ENCODE data around the gene NUDT22.

The NUDT22 gene

DNA sequence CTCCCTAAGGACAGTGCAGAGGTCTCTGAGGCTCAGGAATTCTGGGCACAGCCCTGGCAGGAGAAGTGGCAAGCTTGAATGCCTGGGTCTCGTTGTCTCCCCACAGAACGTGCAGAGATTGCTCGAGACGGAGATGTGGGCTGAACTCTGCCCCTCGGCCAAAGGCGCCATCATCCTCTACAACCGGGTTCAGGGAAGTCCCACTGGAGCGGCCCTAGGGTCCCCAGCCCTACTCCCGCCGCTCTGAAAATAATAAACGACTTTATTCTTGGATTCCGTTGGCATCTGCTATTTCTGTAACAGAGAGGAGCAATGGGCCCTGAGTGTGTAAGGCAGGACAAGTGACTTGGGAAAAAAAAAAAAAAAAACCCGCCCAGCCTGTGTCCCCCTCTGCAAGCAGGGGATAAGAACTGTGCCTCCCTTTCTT is 3.7 kb downstream of the NUDT22 start:
- DNase-seq, result no peak

DNA sequence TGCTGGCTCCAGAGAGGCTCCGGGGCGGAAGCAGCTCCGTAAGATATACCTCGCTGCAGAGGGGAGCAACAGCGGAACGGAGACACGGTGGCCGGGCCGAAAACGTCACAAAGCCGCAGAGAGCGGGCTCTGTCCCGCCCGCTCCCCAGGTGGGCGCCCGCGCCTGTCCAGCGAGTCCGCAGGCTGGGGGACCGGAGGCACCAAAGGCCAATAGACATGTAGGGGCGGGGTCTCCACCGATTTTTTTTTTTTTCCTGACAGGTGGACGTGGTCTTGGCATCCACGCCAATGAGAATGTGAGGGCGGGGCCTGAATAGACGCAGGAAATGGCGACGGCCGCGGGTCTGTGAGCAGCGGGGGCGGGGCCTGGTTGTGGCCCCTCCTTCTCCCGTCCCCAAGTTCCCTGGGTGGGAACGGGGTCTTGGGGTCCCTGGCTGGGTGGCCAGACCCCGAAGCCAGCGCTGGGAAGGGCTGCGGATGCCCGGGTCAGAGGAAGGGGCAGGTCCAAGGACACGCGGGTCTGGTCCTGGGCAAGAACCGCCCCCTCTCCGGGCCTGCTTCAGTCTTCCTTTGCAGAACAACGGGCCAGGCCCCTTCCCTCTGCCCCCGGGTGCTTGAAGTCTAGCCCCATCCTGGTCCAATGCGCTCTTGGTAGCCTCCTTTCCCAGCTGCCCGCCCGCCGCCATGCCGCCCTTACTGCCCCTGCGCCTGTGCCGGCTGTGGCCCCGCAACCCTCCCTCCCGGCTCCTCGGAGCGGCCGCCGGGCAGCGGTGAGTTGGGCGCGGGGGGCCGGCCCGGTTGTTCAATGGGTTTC is 4.3 kb downstream of the NUDT22 start, which contains the start of gene DNAJC4:
DNAJC4 (plus strand) TSS at position 378 of the 814 bp plus-strand sequence; CDS start at position 685, 307 bp downstream.
- peak; percentile 96 for DNase-seq

DNA sequence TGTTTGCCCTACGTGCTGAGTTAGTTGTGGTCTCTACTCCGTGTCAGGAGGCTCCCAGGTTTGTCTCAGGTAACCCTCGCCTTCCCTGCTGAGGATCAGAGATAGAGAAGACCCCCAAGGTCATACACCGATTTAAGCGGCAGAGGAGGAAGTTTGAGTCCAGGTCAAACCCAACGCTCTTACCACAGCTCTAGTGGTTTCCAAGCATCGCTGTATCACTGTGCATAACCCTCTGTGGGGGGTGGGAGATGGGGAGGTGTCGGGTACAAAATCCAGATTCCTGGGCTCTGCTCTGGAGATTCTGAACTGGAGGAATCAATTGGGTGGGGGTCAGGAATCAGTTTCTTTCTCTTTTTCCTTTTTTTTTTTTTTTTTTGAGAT is 4.9 kb downstream of the NUDT22 start:
- no peak for DNase-seq

DNA sequence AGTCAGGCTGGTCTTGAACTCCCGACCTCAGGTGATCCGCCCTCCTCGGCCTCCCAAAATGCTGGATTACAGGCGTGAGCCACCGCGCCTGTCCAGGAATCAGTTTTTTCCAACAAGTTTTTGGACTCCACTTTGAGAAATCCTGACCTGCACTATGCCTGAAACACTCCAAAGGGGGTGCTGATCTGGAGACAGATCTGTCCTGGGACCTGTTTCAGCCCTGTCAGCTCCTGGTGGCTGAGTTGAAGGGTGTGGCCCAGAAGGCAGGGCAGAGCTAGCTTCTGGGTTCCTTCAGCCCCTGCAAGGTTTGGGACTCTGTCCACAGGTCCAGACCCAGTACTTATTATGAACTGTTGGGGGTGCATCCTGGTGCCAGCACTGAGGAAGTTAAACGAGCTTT is 5.5 kb downstream of the NUDT22 start:
- no peak for DNase-seq

DNA sequence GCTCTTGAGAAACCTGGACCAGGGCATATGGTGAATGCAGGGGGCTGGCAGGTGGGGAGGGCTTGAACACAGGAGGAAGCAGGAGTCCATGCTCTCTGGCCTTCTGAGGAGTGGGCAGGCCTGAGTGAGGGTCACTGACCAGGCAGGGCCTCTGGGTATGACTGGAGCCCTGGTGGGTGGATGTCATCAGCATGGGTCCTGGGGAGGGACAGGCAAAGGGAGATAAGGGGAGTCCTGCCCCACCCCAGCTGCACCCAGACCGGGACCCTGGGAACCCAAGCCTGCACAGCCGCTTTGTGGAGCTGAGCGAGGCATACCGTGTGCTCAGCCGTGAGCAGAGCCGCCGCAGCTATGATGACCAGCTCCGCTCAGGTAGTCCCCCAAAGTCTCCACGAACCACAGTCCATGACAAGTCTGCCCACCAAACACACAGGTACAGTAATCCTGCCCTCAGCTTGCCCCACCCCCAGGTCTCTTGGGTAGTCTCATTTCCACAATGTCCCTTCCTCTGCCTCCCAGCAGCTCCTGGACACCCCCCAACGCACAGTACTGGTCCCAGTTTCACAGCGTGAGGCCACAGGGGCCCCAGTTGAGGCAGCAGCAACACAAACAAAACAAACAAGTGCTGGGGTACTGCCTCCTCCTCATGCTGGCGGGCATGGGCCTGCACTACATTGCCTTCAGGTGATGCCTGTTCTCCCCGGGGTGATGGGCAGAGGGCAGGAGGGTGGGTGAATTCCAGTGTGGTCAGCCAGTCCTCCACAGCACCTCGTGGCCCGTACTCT is 6.3 kb downstream of the NUDT22 start:
- no peak for DNase-seq

DNA sequence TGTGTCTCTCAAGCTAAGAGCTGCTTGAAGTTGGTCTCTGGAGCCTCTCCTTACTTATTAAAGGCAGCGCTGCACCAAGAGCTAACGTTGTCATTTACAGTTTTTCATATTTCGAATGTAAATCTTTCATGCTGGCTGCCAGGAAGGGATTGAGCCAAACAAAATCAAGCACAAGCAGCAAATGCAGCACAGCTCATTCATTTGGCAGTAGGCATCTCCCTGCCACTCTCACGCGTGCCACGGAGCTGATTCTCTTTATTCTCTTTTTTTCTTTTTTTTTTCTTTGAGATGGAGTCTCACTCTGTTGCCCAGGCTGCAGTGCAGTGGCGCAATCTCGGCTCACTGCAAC is 6.9 kb downstream of the NUDT22 start:
- no peak for DNase-seq

DNA sequence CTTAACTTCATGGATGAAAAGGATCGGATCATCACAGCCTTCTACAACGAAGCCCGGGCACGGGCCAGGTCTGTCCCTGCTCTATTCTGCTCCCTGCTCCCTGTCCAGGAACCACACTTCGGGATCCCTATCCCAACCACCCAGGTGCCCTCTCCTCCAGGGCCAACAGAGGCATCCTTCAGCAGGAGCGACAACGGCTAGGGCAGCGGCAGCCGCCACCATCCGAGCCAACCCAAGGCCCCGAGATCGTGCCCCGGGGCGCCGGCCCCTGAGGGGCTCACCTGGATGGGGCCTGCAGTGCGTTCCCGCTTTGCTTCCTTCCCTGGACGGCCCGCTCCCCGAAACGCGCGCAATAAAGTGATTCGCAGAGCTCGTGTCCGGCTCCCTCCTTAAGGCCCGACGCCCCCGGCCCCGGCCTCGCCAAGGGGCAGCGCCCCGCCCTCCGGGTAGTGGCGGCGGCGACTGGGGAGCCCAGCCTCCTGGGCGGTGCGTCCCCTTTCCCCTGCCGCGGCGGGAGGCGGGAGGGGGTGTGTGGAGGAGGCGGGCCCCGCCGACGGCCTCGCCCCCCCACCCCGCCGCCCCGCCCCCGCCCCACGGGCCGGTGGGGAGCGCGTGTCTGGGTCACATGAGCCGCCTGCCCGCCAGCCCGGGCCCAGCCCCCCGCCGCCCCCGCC is 8.0 kb downstream of the NUDT22 start, which contains the start of gene VEGFB:
VEGFB (plus strand) TSS at position 672 of the 674 bp plus-strand sequence. CDS start 250 bp downstream, outside the sequence.
- DNase-seq, result peak; percentile 65

- DNase-seq, result peak; percentile 52
Observed at GRCh38 chr11:64234647-64235379, 8.7 kb downstream of the NUDT22 start.

- DNase-seq, result no peak
Observed at GRCh38 chr11:64235437-64236161, 9.5 kb downstream of the NUDT22 start.

DNA sequence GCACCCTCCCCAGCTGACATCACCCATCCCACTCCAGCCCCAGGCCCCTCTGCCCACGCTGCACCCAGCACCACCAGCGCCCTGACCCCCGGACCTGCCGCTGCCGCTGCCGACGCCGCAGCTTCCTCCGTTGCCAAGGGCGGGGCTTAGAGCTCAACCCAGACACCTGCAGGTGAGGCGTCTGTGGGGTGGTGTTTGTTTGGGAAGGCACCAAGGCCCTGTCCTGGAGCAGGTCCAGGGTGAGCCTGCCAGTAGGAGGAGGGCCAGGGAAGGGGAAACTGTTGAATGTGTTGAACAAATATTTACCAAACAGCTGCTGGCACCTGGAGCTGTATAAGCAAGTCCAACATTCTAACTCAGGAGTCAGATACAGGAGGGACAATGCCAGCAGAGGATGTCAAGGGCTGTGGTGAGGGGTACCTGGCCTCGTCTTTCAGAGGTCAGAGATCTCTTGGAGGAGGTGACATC is 11.4 kb downstream of the NUDT22 start:
- no peak for DNase-seq

DNA sequence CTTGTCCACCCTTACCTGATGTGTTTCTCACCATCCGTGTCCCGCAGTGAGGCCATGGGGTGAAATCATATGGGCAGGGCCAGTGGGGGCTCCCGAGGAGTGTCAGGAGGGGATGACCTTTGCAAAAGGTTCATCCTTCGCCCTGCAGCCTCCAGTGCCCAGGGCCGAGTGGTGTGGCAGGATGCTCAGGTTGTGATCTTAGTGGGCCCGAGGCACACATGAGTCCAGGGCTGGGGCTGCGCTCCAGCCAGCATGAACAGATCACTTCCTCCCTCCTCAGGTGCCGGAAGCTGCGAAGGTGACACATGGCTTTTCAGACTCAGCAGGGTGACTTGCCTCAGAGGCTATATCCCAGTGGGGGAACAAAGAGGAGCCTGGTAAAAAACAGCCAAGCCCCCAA is 12.0 kb downstream of the NUDT22 start:
- DNase-seq, result no peak

- DNase-seq, result no peak
Observed at GRCh38 chr11:64238999-64239398, 12.9 kb downstream of the NUDT22 start.

DNA sequence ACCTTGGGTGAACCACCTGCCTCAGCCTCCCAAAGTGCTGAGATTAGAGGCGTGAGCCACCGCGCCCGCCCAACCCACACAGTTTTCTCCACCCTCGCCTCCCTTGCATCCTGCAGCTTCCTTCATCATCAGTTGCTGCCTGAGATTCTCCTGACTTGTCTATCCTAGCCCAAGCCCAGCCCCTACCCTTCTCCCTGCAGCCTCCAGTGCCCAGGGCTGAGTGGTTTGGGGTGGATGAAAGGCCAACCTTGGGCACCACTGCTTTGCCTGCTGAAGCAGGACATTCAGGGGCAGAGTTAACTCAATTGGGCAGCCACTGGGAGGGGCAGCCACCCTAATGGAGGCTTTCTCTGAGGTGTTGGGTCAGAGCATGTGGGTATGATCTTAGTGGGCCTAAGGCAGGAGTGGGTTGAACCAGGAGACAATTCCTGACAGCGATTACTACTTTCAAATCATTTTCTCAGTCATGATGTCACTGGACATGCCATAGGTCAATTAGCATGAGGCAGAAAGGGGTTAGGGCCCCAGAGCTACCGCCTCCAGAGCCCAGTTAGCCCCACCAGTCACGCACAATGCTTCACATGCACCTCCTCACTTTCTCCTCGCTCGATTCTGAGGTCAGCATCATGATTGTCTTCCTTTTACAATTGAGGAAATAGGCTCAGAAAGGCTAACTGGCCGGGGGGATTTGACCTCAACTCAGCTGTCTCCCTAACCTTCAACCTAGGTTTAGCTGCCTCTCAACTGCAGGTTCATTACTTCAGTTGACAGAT is 13.8 kb downstream of the NUDT22 start:
- no peak for DNase-seq

- DNase-seq, result peak; percentile 96
Observed at GRCh38 chr11:64240435-64241240, 14.6 kb downstream of the NUDT22 start, which contains the start of gene FKBP2. FKBP2 (plus strand) TSS chr11:64241095; CDS start chr11:64242388, 1,293 bp downstream.

DNA sequence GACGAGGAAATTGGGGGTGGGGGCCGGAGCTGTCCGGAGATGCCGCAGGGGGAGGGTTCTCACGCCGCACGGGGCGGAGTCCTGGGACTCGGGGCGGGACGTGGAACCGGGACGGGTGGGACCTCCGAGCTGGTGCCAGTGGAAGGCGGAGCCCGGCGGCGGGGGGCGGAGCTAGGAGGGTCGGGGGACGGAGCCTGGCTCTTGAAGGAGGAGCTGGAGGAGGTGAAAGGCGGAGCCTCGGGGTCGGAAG is 15.1 kb downstream of the NUDT22 start:
- DNase-seq, result no peak

GRCh38 chr11:64241491-64242374 is 15.7 kb downstream of the NUDT22 start:
- DNase-seq, result peak; percentile 98

- DNase-seq, result no peak
Observed at GRCh38 chr11:64243236-64243854, 17.3 kb downstream of the NUDT22 start.

DNA sequence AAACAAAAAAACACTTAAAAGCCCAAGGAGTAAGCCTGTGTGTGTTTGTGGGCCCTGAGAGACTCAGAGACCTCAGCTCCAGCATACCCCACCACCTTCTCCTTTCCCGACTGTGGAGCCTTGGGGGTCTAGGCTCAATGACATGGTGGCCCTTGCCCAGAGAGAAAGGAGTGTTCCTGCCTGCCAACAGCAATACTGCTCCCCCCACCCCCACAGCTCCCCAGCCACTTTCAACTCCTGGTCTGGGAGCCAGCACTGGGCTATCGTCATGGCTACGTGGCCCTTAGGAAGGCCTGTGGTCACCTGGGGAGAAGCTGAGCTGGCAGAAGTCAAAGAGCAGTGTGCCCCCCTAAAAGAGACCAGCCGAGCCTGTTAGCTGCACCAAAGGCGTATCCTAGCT is 18.0 kb downstream of the NUDT22 start:
- no peak for DNase-seq

- no peak for DNase-seq
Observed at GRCh38 chr11:64244966-64245365, 18.9 kb downstream of the NUDT22 start.

All from retina (tissue), 1 donor.